Mammary epithelial cell (primary cell): ENCODE data around the gene CPNE4.

ENCODE experiments used
- CTCF ChIP-seq, 2 donors: IDR thresholded peaks in 1 of 2; conservative IDR thresholded peaks in 1 of 2; 2 replicates each; pipeline ENCODE4 v1.5.1; 2011 to 2012; ENCODE audit warnings: inconsistent platforms in 2 of 2, low read length in 2 of 2, mild to moderate bottlenecking in 2 of 2, control low read depth in 1 of 2, low read depth in 1 of 2; ENCODE audit not compliant: insufficient read depth in 1 of 2; ENCODE audit errors: extremely low read depth in 1 of 2
- EZH2 ChIP-seq: IDR thresholded peaks from 2 replicates; pipeline ENCODE4 v1.6.1; 2012; ENCODE audit warnings: low read length, inconsistent platforms, borderline replicate concordance

- TF ChIP-seq CTCF (conservative IDR thresholded peaks at IDR 0.05 in 1 of 2, IDR thresholded peaks at IDR 0.05 in 1 of 2; ENCODE audit: extremely low read depth in 1 of 2, insufficient read depth in 1 of 2, low read depth in 1 of 2, low read length in 2 of 2) (no peak), EZH2 (no peak)
These were observed 549.7 kb downstream of the CPNE4 start for GRCh38 chr3:131485119-131485518.
